ENCODE data around the gene NRM. TPM values are rescaled to one million over a fixed set of nuclear protein-coding genes. Genes with fewer than 3 reads are reported as not detected.
A peak's percentile ranks its signal among the peaks of the same experiment; 100 is the strongest.
"Not testable (repeated sequence)": the region's sequence is repeated elsewhere in the genome, so short reads cannot be mapped to it uniquely, and the experiment has no call there.

NRM gene
- total RNA-seq, 1 donor from 2014 or later: 17.8 TPM

DNA sequence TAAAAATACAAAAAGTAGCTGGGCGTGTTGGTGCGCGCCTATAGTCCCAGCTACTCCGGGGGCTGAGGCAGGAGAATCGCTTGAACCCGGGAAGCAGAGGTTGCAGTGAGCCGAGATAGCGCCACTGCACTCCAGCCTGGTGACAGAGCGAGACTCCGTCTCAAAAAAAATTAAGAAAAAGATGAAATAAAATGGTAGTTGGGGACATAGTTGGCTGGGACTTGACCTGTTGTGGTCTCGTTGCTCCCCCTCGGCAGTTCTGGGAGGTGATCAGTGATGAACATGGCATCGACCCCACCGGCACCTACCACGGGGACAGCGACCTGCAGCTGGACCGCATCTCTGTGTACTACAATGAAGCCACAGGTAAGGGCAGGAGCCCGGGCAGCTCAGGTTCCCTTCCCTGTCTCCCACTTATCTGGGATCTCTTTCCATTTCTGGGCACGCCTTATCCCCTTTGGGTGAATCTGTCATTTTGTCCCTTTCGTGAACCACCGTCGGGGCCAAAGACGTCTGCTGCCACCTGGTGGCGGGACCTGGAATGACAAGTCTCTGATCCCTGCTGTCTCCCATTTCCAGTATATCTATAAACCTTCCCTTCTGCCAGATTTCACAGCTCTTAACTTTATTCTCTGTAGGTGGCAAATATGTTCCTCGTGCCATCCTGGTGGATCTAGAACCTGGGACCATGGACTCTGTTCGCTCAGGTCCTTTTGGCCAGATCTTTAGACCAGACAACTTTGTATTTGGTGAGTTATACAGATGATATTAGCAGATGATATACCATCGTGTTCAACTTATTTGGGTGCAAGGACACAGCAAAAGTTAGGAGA lies 31.7 kb upstream of the NRM start:
- peak overlapping the region; percentile 97 for H3K27ac Mint-ChIP-seq
- intact Hi-C loops (cut with micrococcal nuclease): loop anchor here (1.0 to 2.0 kb wide), 2 partner anchors 43 to 240 kb away; no protein-coding TSS in a partner anchor
- DNase-seq (peak; percentile 81), ATAC-seq (ENCODE audit: low read depth) (no peak)
- H3K9me3 Mint-ChIP-seq: no peaks in the 10 kb centered on the region
- H3K4me3 Mint-ChIP-seq: peak overlapping the region; percentile 99
- ChIA-PET POLR2A (interaction anchor here (0.9 to 22.6 kb wide), 9 partner anchors 9 to 396 kb away, joined by 3 to 697 read pairs (median 16); partner anchors contain the start of genes ATAT1, C6orf136, DHX16 and MRPS18B), CTCF (interaction anchor here (0.9 to 20.0 kb wide), 17 partner anchors 9 to 365 kb away, joined by 3 to 576 read pairs (median 7); partner anchors contain the start of genes ATAT1, DHX16, MRPS18B and NRM)
- H3K36me3 Mint-ChIP-seq (ENCODE audit: low read depth): peaks cover 62% of the 10 kb centered on the region
- no peaks in the 10 kb centered on the region for H3K27me3 Mint-ChIP-seq
- peaks cover 56% of the 10 kb centered on the region for H3K4me1 Mint-ChIP-seq
- TF ChIP-seq CTCF (IDR thresholded peaks at IDR 0.05): peak; percentile 95

DNA sequence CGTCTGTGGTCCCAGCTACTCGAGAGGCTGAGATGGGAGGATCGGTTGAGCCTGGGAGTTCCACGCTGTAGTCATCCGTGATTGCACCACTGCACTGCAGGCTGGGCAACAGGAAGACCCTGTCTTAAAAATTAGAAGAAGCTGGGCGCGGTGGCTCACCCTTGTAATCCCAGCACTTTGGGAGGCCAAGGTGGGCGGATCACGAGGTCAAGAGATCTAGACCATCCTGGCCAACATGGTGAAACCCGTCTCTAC lies 31.2 kb upstream of the NRM start:
- Mint-ChIP-seq H3K27ac (peak overlapping the region; percentile 97), H3K4me3 (peak overlapping the region; percentile 99), H3K36me3 (ENCODE audit: low read depth) (peaks cover 60% of the 10 kb centered on the region), H3K4me1 (peaks cover 62% of the 10 kb centered on the region)
- POLR2A ChIA-PET: interaction anchor here (0.9 to 22.6 kb wide), 14 partner anchors 9 to 395 kb away, joined by 3 to 697 read pairs (median 5); partner anchors contain the start of genes ABCF1, ATAT1, C6orf136 and DHX16
- DNase-seq; H3K27me3 Mint-ChIP-seq; ATAC-seq (ENCODE audit: low read depth); H3K9me3 Mint-ChIP-seq: not testable (repeated sequence)
- CTCF ChIA-PET: interaction anchor here (0.9 to 20.0 kb wide), 16 partner anchors 9 to 365 kb away, joined by 3 to 576 read pairs (median 8); partner anchors contain the start of genes ATAT1, DHX16, MRPS18B and NRM
- intact Hi-C loops (cut with micrococcal nuclease): loop anchor here (1.0 to 2.0 kb wide), 2 partner anchors 43 to 239 kb away; no protein-coding TSS in a partner anchor

DNA sequence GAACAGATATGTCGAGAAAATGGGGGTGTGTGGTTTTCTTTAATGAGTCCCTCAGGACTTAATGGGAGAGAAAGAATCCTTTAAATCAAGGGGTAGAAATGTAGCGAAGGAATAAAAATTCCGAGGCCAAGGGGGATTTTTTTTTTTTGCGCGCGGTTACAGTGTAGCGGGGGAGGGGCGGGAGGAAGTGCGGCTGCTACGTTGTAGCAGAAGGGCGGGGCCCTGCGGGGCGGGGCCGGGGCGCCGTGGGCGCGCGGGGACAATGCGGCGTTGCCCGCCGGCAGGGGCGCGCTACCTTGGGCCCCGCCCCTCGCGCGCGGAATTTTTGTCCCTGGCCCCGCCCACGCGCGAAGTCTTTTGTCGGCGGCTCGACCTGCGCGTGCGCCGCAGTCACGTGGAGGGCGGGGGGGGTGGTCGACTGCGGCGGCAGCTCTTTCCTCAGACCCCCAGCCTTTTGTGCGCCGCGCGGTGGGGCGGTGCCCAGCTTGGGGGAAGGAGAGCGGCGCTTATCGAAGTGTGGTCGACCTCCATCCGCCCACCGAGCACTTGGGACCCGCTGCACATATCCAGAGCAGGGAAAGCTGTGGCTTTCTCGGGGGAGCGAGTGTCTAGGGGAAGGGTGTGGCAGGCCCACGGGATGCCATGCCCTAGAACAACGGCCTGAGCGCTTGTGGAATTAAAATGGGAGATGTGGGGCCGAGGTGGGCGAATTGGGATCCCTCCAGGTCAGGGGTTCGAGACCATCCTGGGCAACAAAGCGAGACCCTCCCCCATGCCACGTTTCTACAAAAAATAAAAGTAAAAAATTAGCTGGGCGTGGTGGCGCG lies 30.6 kb upstream of the NRM start:
- intact Hi-C loops (cut with micrococcal nuclease): loop anchor here (1.0 to 2.0 kb wide), 5 partner anchors 21 to 239 kb away; partner anchors contain the start of genes C6orf136, FLOT1, MRPS18B and PPP1R10
- H3K4me3 Mint-ChIP-seq: peak overlapping the region; percentile 99
- H3K9me3 Mint-ChIP-seq: no peaks in the 10 kb centered on the region
- H3K27ac Mint-ChIP-seq: peak overlapping the region; percentile 97
- ChIA-PET CTCF (interaction anchor here (0.9 to 20.0 kb wide), 16 partner anchors 9 to 366 kb away, joined by 3 to 576 read pairs (median 8); partner anchors contain the start of genes ATAT1, DHX16, MRPS18B and NRM), POLR2A (interaction anchor here (0.9 to 22.6 kb wide), 15 partner anchors 10 to 395 kb away, joined by 3 to 697 read pairs (median 5); partner anchors contain the start of genes ABCF1, ATAT1, C6orf136 and DHX16)
- DNase-seq: peak; percentile 95
- peaks cover 67% of the 10 kb centered on the region for H3K4me1 Mint-ChIP-seq
- no peaks in the 10 kb centered on the region for H3K27me3 Mint-ChIP-seq
- peak; percentile 44 for ATAC-seq (ENCODE audit: low read depth)
- no peak for TF ChIP-seq CTCF (IDR thresholded peaks at IDR 0.05)
- H3K36me3 Mint-ChIP-seq (ENCODE audit: low read depth): peaks cover 58% of the 10 kb centered on the region

GRCh38 chr6:30720738-30721197 lies 30.0 kb upstream of the NRM start:
- ChIA-PET CTCF (interaction anchor here (1.9 to 20.0 kb wide), 6 partner anchors 11 to 239 kb away, joined by 10 to 576 read pairs (median 18); partner anchors contain the start of genes DHX16 and NRM), POLR2A (interaction anchor here (0.8 to 22.6 kb wide), 16 partner anchors 10 to 394 kb away, joined by 3 to 697 read pairs (median 5); partner anchors contain the start of genes ABCF1, ATAT1, DHX16 and FLOT1)
- no peak for TF ChIP-seq CTCF (IDR thresholded peaks at IDR 0.05)
- Mint-ChIP-seq H3K9me3 (no peaks in the 10 kb centered on the region), H3K27ac (peak overlapping the region; percentile 97), H3K4me1 (peaks cover 73% of the 10 kb centered on the region), H3K36me3 (ENCODE audit: low read depth) (peaks cover 55% of the 10 kb centered on the region), H3K27me3 (no peaks in the 10 kb centered on the region), H3K4me3 (peak overlapping the region; percentile 99)
- peak; percentile 65 for DNase-seq
- intact Hi-C loops (cut with micrococcal nuclease): loop anchor here (1.0 to 2.0 kb wide), 3 partner anchors 22 to 103 kb away; partner anchors contain the start of genes C6orf136, FLOT1, MRPS18B and PPP1R10
- peak; percentile 5 for ATAC-seq (ENCODE audit: low read depth)

Measured in activated B cell treated with CpG ODN at 0.5 μM for 24 hours (primary cell).